PC-9 (cell line): Measurements from ENCODE around the gene SLC22A1. TPM values are rescaled to one million over a fixed set of nuclear protein-coding genes. Genes with fewer than 3 reads are reported as not detected.

Experiments
- BruUV-seq: library from RNA; stranded (reverse); fragments of 400-500 nt; replicated peaks from 2 replicates; lab custom pipeline; 2021; lab: Mats Ljungman, UMichigan
- CTCF ChIA-PET: fragments of 300-600 bp; sonication (Branson Sonifier 250); formaldehyde crosslinking; loops from one replicate; lab custom pipeline; 2022; ENCODE audit warnings: antibody characterized with exemption; lab: Charles Lee
- POLR2A ChIA-PET: fragments of 300-600 bp; sonication (Branson Sonifier 250); formaldehyde crosslinking; loops from one replicate; lab custom pipeline; 2022; ENCODE audit warnings: antibody characterized with exemption; ENCODE audit not compliant: unreplicated experiment; lab: Charles Lee
- DNase-seq, 2 experiments: peaks; one replicate each; pipeline versions ENCODE4 v3.0.0 to v3.0.0-alpha.2; 2015 to 2022; ENCODE audit warnings: mixed read lengths in 1 of 2
- H2AFZ ChIP-seq: fragments of 200-600 bp; sonication (generic); 2 replicates; pipeline ENCODE4 v1.8.1; 2017; ENCODE audit warnings: antibody characterized with exemption
- H3F3A ChIP-seq: fragments of 200-600 bp; sonication (generic); 2 replicates; pipeline ENCODE4 v1.8.1; 2017; ENCODE audit warnings: antibody characterized with exemption, mild to moderate bottlenecking, low read depth; ENCODE audit not compliant: insufficient read depth
- H3K27ac ChIP-seq: fragments of 200-600 bp; sonication (generic); 2 replicates; pipeline ENCODE4 v1.6.1; 2016; ENCODE audit warnings: mixed run types
- H3K27me3 ChIP-seq: fragments of 200-600 bp; sonication (generic); 2 replicates; pipeline ENCODE4 v1.6.1; 2016; ENCODE audit warnings: low read depth, mixed run types; ENCODE audit not compliant: insufficient read depth
- H3K36me3 ChIP-seq: fragments of 200-600 bp; sonication (generic); 2 replicates; pipeline ENCODE4 v1.6.1; 2016; ENCODE audit warnings: low read depth, mixed run types
- H3K4me1 ChIP-seq: fragments of 200-600 bp; sonication (generic); replicated peaks from 2 replicates; pipeline ENCODE4 v1.6.1; 2016; ENCODE audit warnings: mixed run types; ENCODE audit not compliant: insufficient read depth
- H3K4me2 ChIP-seq: fragments of 200-600 bp; sonication (generic); 2 replicates; pipeline ENCODE4 v1.6.1; 2017; ENCODE audit warnings: mixed run types
- H3K4me3 ChIP-seq: fragments of 200-600 bp; sonication (generic); 2 replicates; pipeline ENCODE4 v1.6.1; 2016; ENCODE audit warnings: mixed run types
- H3K79me2 ChIP-seq: fragments of 200-600 bp; sonication (generic); 2 replicates; pipeline ENCODE4 v1.6.1; 2017; ENCODE audit warnings: low read depth, mixed run types
- H3K9me2 ChIP-seq: fragments of 200-600 bp; sonication (generic); 2 replicates; pipeline ENCODE4 v1.8.1; 2017; ENCODE audit warnings: mild to moderate bottlenecking; ENCODE audit not compliant: insufficient read depth
- H3K9me3 ChIP-seq: fragments of 200-600 bp; sonication (generic); 2 replicates; pipeline ENCODE4 v1.8.1; 2016; ENCODE audit warnings: low read depth; ENCODE audit not compliant: insufficient read depth
- H4K20me1 ChIP-seq: fragments of 200-600 bp; sonication (generic); 2 replicates; pipeline ENCODE4 v1.8.1; 2017; ENCODE audit not compliant: insufficient read depth
- EZH2 ChIP-seq: fragments of 200-600 bp; sonication (generic); IDR thresholded peaks from 2 replicates; pipeline ENCODE4 v1.8.0; 2017; ENCODE audit warnings: antibody characterized with exemption, low read depth
- intact Hi-C: fragments of 100-400 bp; cut with micrococcal nuclease; formaldehyde crosslinking; loops from one replicate; pipeline ENCODE4 v1.10.0; 2022; ENCODE audit not compliant: unreplicated experiment
- total RNA-seq: library from RNA; stranded (reverse); gene quantifications from 2 replicates; pipeline ENCODE4 v1.2.3, GENCODE V29; 2021
- TF ChIP-seq, protein P1 (sequence below): fragments of 200-600 bp; sonication (generic); conservative IDR thresholded peaks from 2 replicates; pipeline ENCODE4 v1.6.1; 2017; ENCODE audit warnings: mixed run types, antibody characterized with exemption, mild to moderate bottlenecking, moderate library complexity

The SLC22A1 gene
- total RNA-seq, 1 experiment from 2014 or later: not detected

DNA sequence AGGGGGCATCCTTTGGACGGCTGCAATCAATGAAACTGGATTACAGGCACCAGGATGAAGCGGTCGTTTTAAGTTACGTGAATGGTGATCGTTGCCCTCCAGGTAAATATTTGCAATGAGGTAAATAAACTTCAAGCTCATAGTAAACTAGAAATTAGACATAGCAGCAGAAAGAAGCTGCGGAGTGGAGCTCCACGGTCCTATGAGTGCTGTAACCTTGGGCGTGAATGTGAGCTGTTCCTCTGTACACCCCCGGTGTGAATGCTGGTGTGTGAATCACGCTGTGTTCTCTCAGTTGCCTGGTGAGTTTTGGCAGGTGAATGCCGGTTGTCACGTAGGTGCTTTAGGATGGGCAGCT is 42.0 kb upstream of the SLC22A1 start:
- H3K4me3 ChIP-seq: no peak overlapping the region
- CTCF ChIA-PET: no interaction called here
- no TSS peak for BruUV-seq
- no peak for TF ChIP-seq EZH2
- TF ChIP-seq, protein P1, sequence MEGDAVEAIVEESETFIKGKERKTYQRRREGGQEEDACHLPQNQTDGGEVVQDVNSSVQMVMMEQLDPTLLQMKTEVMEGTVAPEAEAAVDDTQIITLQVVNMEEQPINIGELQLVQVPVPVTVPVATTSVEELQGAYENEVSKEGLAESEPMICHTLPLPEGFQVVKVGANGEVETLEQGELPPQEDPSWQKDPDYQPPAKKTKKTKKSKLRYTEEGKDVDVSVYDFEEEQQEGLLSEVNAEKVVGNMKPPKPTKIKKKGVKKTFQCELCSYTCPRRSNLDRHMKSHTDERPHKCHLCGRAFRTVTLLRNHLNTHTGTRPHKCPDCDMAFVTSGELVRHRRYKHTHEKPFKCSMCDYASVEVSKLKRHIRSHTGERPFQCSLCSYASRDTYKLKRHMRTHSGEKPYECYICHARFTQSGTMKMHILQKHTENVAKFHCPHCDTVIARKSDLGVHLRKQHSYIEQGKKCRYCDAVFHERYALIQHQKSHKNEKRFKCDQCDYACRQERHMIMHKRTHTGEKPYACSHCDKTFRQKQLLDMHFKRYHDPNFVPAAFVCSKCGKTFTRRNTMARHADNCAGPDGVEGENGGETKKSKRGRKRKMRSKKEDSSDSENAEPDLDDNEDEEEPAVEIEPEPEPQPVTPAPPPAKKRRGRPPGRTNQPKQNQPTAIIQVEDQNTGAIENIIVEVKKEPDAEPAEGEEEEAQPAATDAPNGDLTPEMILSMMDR: no peak
- no peaks in the 10 kb centered on the region for H3K27me3 ChIP-seq
- no peaks in the 10 kb centered on the region for H3K9me2 ChIP-seq
- no peaks in the 10 kb centered on the region for H3K9me3 ChIP-seq
- POLR2A ChIA-PET: no interaction called here
- H3K27ac ChIP-seq: no peak overlapping the region
- intact Hi-C loops: no loop called here
- no peak overlapping the region for H2AFZ ChIP-seq
- no peaks in the 10 kb centered on the region for H3K79me2 ChIP-seq
- H3K4me2 ChIP-seq: no peak overlapping the region
- no peaks in the 10 kb centered on the region for H3F3A ChIP-seq
- H3K4me1 ChIP-seq: no peaks in the 10 kb centered on the region
- DNase-seq: no peak
- H4K20me1 ChIP-seq: no peaks in the 10 kb centered on the region
- no peaks in the 10 kb centered on the region for H3K36me3 ChIP-seq

GRCh38 chr6:160080097-160080496 is 41.5 kb upstream of the SLC22A1 start:
- POLR2A ChIA-PET: no interaction called here
- CTCF ChIA-PET: no interaction called here
- Histone ChIP-seq H3K9me2 (no peaks in the 10 kb centered on the region), H3K79me2 (no peaks in the 10 kb centered on the region), H4K20me1 (no peaks in the 10 kb centered on the region), H2AFZ (no peak overlapping the region), H3K4me3 (no peak overlapping the region), H3K36me3 (no peaks in the 10 kb centered on the region), H3K27me3 (no peaks in the 10 kb centered on the region), H3F3A (no peaks in the 10 kb centered on the region), H3K4me2 (no peak overlapping the region), H3K4me1 (no peaks in the 10 kb centered on the region), H3K9me3 (no peaks in the 10 kb centered on the region), H3K27ac (no peak overlapping the region)
- intact Hi-C loops: no loop called here
- no peak for DNase-seq
- BruUV-seq: no TSS peak
- TF ChIP-seq, protein P1: no peak
- no peak for TF ChIP-seq EZH2

DNA sequence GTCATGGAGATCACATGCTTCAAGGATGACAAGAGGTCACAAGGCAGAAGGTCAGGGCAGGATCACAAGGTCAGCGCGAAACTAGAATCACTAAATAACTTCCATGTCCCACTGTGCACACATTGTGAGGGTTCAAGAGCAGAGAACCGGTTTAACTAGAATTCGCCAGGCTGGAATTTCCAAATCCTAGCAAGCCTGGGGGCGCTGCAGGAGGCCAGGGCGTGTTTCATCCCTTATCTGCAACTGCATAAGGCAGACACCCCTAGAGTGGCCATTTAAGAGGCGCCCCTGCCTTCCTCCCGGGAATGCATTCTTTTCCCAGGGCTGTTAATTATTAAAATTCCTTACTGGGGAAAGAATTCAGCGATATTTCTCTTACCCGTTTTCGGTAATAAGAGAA is 40.2 kb upstream of the SLC22A1 start:
- no peak for TF ChIP-seq EZH2
- TF ChIP-seq, protein P1: no peak
- H3K4me1 ChIP-seq: no peaks in the 10 kb centered on the region
- no peaks in the 10 kb centered on the region for H3F3A ChIP-seq
- no peak overlapping the region for H3K4me3 ChIP-seq
- H3K9me2 ChIP-seq: no peaks in the 10 kb centered on the region
- ChIA-PET CTCF (no interaction called here), POLR2A (no interaction called here)
- DNase-seq: no peak
- no peaks in the 10 kb centered on the region for H3K79me2 ChIP-seq
- no peaks in the 10 kb centered on the region for H3K27me3 ChIP-seq
- H3K9me3 ChIP-seq: no peaks in the 10 kb centered on the region
- H2AFZ ChIP-seq: no peak overlapping the region
- BruUV-seq: no TSS peak
- peaks cover 3% of the 10 kb centered on the region; the same call in 1 of the 2 replicates for H3K36me3 ChIP-seq
- H4K20me1 ChIP-seq: no peaks in the 10 kb centered on the region
- no peak overlapping the region for H3K4me2 ChIP-seq
- H3K27ac ChIP-seq: no peak overlapping the region
- intact Hi-C loops: no loop called here
